22Rv1 (cell line): ENCODE data around the gene AKAP6.

Experiments
- ZFX ChIP-seq: fragments of 450-650 bp; IDR thresholded peaks from 2 replicates; pipeline ENCODE4 v1.6.1; 2017; ENCODE audit warnings: antibody characterized with exemption, borderline replicate concordance
- TF ChIP-seq, protein P1 (sequence below): fragments of 450-650 bp; IDR thresholded peaks from 2 replicates; pipeline ENCODE4 v1.5.1; 2017; ENCODE audit warnings: mild to moderate bottlenecking

DNA sequence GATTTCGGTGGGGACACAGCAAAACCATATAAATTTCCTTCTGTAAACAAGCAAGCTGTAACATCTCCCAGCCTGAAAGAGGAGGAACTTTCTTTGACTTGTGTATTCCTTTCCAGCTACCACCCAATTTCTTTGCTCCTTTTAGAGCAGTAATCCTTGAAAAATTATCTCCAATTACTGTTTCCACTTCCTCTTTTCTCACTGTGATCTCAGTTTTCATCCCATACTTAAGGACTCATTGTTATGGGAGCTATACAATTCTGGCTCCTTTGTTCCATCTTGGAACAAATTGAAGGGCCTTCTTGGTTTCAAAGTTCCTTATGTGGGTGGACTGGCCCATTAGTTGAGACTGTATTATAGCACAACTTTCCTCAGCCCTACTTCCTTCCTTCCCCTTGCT lies 152.6 kb downstream of the AKAP6 start:
- TF ChIP-seq, protein P1, sequence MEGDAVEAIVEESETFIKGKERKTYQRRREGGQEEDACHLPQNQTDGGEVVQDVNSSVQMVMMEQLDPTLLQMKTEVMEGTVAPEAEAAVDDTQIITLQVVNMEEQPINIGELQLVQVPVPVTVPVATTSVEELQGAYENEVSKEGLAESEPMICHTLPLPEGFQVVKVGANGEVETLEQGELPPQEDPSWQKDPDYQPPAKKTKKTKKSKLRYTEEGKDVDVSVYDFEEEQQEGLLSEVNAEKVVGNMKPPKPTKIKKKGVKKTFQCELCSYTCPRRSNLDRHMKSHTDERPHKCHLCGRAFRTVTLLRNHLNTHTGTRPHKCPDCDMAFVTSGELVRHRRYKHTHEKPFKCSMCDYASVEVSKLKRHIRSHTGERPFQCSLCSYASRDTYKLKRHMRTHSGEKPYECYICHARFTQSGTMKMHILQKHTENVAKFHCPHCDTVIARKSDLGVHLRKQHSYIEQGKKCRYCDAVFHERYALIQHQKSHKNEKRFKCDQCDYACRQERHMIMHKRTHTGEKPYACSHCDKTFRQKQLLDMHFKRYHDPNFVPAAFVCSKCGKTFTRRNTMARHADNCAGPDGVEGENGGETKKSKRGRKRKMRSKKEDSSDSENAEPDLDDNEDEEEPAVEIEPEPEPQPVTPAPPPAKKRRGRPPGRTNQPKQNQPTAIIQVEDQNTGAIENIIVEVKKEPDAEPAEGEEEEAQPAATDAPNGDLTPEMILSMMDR: no peak
- no peak for TF ChIP-seq ZFX
